HG03060 (cell line): ENCODE data around the gene GATA2.

Source experiments
- ATAC-seq: cut with Tn5 transposase; IDR thresholded peaks from one replicate; pipeline ENCODE4 v1.9.1; 2021; ENCODE audit warnings: low read depth, moderate number of reproducible peaks; ENCODE audit not compliant: unreplicated experiment

Gene GATA2

DNA sequence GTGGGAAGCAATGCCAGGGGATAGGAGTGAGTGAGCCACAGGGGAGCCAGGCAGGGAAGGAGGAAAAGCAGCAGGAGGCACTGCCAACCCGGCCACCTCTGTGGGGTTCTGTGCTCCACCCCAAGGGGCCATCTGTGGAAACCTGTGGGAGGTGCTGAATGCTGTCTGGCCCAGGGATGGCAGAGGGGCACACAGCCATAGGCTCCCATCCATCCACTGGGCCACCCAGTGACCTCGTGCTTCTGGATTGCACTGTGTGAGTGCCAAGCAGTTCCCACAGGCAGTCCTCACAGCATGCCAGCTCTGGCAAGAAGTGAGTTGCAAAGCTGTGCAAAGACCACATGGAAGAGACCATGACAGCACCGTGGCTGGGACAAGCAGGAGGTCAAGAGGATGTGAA is 53.8 kb downstream of the GATA2 start:
- ATAC-seq: no peak

GRCh38 chr3:128438488-128439072 is 54.4 kb downstream of the GATA2 start:
- no peak for ATAC-seq

GRCh38 chr3:128436214-128436613 is 56.8 kb downstream of the GATA2 start:
- no peak for ATAC-seq

DNA sequence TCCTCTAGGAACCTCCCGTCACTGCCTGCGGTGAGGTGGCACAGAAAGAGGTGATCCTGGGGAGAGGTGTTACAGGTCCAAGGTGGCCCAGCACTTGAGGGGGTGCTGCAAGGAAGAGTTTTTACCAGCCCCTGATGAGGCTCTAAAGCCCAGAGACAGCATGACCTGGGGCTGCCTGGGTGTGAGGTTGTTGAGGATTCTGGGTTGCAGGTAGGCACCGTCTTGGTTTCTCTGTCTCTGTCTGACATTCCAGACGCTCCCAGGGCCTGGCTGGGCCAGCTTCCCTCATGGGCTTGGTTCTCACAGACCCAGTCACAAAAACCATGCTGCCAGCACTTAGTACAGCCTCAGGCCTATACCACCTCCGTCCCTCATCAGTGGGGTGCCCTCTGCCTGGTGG is 57.4 kb downstream of the GATA2 start:
- no peak for ATAC-seq

GRCh38 chr3:128435058-128435457 is 57.9 kb downstream of the GATA2 start:
- no peak for ATAC-seq

DNA sequence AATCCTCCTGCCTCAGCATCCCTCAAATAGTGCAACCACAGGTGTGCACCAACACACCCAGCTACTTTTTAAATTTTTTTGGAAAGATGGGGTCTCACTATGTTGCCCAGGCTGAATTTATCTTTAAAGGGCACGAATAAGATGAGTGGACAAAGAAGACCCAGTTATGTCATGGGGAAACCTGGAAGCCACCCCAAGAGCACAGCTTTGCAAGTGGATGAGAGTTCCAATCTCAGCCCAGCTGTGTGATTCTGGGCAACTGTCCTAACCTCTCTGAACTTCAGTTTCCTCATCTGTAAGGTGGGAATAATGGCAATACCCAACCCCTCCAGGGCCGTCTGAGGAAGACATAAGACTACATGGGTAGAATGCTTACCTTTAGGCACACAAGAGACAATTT is 58.5 kb downstream of the GATA2 start:
- ATAC-seq: no peak

- ATAC-seq: no peak
Observed at GRCh38 chr3:128433837-128434165, 59.2 kb downstream of the GATA2 start.

GRCh38 chr3:128432971-128433836 is 59.8 kb downstream of the GATA2 start:
- ATAC-seq: no peak

DNA sequence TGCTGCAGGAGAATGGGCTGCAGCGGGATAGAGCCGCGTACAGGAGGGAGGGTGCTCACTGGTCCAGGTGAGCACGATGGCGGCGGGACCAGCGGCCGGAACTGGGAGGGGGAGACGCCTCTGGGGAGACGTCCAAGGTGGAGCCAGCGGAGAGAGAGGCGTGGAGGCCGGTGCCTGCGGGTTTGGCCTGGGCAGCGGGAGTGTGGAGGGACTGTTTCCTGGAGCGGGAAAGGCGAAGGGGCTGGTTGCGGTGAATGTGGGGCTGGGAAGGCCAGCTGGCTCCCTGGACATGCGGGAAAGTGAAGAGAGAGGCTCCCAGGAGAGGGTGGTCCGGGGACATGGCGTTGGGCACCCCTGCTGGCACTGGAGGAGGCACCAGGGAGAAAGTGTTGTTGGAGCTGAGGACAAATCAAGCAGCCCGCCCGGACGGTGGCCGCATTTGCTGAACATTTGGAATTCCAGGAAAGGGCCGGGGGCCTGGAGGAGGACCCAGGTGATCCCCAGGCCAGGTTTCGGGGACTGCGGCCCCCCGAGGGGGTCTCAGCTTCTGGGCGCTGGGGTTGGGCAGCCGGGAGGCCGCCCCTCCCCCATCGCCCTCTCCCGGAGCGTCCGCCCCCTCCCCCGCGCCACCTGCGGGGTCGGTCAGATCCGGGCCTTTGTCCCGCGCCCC is 60.6 kb downstream of the GATA2 start:
- no peak for ATAC-seq

- no peak for ATAC-seq
Observed at GRCh38 chr3:128431803-128432300, 61.1 kb downstream of the GATA2 start.

DNA sequence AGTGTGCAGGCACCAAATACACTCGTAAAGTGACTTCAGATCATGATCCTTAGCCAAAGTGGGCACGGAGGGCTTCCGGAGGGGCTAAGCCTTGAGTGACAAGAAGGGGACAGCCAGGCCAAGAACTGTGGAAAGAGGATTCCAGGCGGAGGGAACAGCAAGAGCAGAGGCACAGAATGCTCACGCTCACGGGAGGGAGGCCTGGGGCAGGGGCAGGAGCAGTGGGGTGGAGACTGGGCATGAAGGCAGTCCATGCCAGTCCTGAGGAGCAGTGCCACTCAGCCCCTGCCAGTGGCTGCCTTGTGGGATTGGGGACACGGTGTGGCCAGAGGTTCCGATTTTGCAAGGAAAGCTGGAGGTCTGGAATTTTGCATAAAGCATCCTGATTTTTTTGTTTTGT is 62.3 kb downstream of the GATA2 start:
- no peak for ATAC-seq

GRCh38 chr3:128430301-128430700 is 62.7 kb downstream of the GATA2 start:
- ATAC-seq: no peak

DNA sequence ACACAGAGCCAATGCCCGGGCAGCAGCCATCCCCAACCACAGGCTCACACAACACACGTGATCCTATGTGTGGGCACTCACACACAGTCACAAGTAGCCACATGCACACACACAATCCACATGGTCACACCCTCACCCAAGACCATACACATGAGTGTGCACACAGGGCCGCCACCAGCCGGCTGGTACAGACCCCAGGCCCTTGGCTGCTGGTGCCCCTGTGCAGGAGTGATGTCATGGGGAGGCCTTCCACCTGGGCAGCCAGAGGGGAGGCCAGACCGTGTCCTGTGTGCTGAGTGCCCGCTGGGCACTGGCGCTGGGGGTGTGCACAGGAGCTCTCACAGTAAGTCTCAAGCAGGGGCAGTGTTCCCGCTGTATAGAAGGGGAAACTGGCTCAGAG is 63.2 kb downstream of the GATA2 start:
- ATAC-seq: no peak
